ENCODE results near the gene TMC5.
"Not testable (repeated sequence)": the region's sequence is repeated elsewhere in the genome, so short reads cannot be mapped to it uniquely, and the experiment has no call there.

TMC5 gene

GRCh38 chr16:19540241-19540970 is 122.7 kb downstream of the TMC5 start:
- H3K36me3 ChIP-seq (ENCODE audit: control insufficient read depth, low read length), result peaks cover 81% of the 10 kb centered on the region
- H3K27ac ChIP-seq (ENCODE audit: low read depth, low read length), result no peak overlapping the region
- H3K4me2 ChIP-seq (ENCODE audit: low read length), result no peak overlapping the region
- H3K79me2 ChIP-seq (ENCODE audit: control insufficient read depth, low read length), result no peaks in the 10 kb centered on the region
- no peaks in the 10 kb centered on the region for H4K20me1 ChIP-seq (ENCODE audit: control insufficient read depth, insufficient read depth, low read depth, low read length)
- H3K27me3 ChIP-seq (ENCODE audit: control insufficient read depth, low read length), result no peaks in the 10 kb centered on the region
- no peaks in the 10 kb centered on the region for H3F3A ChIP-seq (ENCODE audit: control insufficient read depth, insufficient read depth)
- H3K4me1 ChIP-seq (ENCODE audit: control insufficient read depth, low read length), result no peaks in the 10 kb centered on the region
- H3K9me2 ChIP-seq (replicated peaks; ENCODE audit: control insufficient read depth, low read length), result no peaks in the 10 kb centered on the region
- H3K4me3 ChIP-seq (ENCODE audit: low read length), result no peak overlapping the region
- no peak for TF ChIP-seq EZH2phosphoT487 (IDR thresholded peaks at IDR 0.05; ENCODE audit: borderline replicate concordance, low read length)
- TF ChIP-seq, protein P1, sequence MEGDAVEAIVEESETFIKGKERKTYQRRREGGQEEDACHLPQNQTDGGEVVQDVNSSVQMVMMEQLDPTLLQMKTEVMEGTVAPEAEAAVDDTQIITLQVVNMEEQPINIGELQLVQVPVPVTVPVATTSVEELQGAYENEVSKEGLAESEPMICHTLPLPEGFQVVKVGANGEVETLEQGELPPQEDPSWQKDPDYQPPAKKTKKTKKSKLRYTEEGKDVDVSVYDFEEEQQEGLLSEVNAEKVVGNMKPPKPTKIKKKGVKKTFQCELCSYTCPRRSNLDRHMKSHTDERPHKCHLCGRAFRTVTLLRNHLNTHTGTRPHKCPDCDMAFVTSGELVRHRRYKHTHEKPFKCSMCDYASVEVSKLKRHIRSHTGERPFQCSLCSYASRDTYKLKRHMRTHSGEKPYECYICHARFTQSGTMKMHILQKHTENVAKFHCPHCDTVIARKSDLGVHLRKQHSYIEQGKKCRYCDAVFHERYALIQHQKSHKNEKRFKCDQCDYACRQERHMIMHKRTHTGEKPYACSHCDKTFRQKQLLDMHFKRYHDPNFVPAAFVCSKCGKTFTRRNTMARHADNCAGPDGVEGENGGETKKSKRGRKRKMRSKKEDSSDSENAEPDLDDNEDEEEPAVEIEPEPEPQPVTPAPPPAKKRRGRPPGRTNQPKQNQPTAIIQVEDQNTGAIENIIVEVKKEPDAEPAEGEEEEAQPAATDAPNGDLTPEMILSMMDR (IDR thresholded peaks at IDR 0.05; ENCODE audit: low read depth, low read length, poor library complexity, severe bottlenecking), result no peak
- no peaks in the 10 kb centered on the region for H3K9me3 ChIP-seq (ENCODE audit: control insufficient read depth, insufficient read depth, low read length)

DNA sequence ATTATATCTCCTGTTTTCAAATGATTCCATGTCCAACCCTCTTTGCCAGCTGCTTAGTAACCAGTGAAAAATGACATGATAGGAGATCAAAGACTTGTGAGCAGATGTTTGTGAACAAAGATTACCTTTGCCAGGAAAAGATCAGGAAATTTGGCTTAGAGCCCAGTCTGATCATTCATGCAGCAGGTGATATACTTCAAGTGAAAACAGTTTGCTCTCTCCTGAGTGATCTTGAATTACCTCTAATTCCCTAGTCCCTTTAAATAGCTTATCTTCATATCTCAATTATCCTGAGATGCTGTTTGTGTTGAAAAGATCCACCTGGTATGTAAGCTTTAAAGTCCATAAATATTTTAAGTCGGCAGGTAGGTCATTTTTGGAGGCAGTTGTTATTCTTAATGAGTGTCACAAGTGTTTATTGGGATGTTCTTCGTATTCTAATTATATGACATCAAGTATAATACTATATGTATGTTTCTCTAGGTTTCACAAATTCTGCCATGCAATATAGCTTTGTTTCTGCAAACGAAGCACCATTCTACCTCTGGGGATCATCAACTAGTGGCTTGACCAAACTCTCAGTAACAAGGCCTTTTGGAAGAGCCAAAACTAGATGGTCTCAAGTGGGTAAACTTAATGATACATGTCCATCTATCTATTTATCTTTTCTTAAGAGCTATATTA is 124.6 kb downstream of the TMC5 start:
- TF ChIP-seq, protein P1 (IDR thresholded peaks at IDR 0.05; ENCODE audit: low read depth, low read length, poor library complexity, severe bottlenecking), result no peak
- no peak for TF ChIP-seq EZH2phosphoT487 (IDR thresholded peaks at IDR 0.05; ENCODE audit: borderline replicate concordance, low read length)
- no peaks in the 10 kb centered on the region for H3K9me3 ChIP-seq (ENCODE audit: control insufficient read depth, insufficient read depth, low read length)
- H3K4me3 ChIP-seq (ENCODE audit: low read length), result no peak overlapping the region
- peaks cover 3% of the 10 kb centered on the region; the same call in 1 of the 2 replicates for H3F3A ChIP-seq (ENCODE audit: control insufficient read depth, insufficient read depth)
- H3K9me2 ChIP-seq (replicated peaks; ENCODE audit: control insufficient read depth, low read length), result no peaks in the 10 kb centered on the region
- H3K4me2 ChIP-seq (ENCODE audit: low read length), result no peak overlapping the region
- no peaks in the 10 kb centered on the region for H3K79me2 ChIP-seq (ENCODE audit: control insufficient read depth, low read length)
- H4K20me1 ChIP-seq (ENCODE audit: control insufficient read depth, insufficient read depth, low read depth, low read length), result no peaks in the 10 kb centered on the region
- no peaks in the 10 kb centered on the region for H3K4me1 ChIP-seq (ENCODE audit: control insufficient read depth, low read length)
- no peaks in the 10 kb centered on the region for H3K27me3 ChIP-seq (ENCODE audit: control insufficient read depth, low read length)
- H3K36me3 ChIP-seq (ENCODE audit: control insufficient read depth, low read length), result peaks cover 78% of the 10 kb centered on the region
- H3K27ac ChIP-seq (ENCODE audit: low read depth, low read length), result no peak overlapping the region

DNA sequence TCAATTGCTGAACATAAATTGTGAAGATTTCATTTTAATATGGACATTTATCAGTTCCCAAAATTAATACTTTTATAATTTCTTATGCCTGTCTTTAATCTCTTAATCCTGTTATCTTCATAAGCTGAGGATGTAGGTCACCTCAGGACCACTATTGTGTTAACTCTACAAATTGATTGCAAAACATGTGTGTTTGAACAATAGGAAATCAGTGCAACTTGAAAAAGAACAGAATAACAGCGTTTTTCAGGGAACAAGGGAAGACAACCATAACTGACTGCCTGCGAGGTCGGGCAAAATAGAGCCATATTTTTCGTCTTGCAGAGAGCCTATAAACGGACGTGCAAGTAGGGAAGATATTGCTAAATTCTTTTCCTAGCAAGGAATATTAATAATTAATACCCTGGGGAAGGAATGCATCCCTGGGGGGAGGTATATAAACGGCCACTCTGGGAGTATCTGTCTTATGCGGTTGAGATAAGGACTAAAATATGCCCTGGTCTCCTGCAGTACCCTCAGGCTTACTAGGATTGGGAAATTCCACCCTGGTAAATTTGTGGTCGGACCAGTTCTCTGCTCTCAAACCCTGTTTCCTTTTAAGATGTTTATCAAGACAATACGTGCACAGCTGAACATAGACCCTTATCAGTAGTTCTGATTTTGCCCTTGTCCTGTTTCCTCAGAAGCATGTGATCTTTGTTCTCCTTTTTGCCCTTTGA is 125.8 kb downstream of the TMC5 start:
- H3K27me3 ChIP-seq (ENCODE audit: control insufficient read depth, low read length); H3K79me2 ChIP-seq (ENCODE audit: control insufficient read depth, low read length); H3K4me2 ChIP-seq (ENCODE audit: low read length); H3F3A ChIP-seq (ENCODE audit: control insufficient read depth, insufficient read depth); H3K4me1 ChIP-seq (ENCODE audit: control insufficient read depth, low read length); H3K27ac ChIP-seq (ENCODE audit: low read depth, low read length); H3K9me2 ChIP-seq (replicated peaks; ENCODE audit: control insufficient read depth, low read length); H4K20me1 ChIP-seq (ENCODE audit: control insufficient read depth, insufficient read depth, low read depth, low read length); H3K9me3 ChIP-seq (ENCODE audit: control insufficient read depth, insufficient read depth, low read length); H3K4me3 ChIP-seq (ENCODE audit: low read length): not testable (repeated sequence)
- H3K36me3 ChIP-seq (ENCODE audit: control insufficient read depth, low read length), result peaks cover 79% of the 10 kb centered on the region

DNA sequence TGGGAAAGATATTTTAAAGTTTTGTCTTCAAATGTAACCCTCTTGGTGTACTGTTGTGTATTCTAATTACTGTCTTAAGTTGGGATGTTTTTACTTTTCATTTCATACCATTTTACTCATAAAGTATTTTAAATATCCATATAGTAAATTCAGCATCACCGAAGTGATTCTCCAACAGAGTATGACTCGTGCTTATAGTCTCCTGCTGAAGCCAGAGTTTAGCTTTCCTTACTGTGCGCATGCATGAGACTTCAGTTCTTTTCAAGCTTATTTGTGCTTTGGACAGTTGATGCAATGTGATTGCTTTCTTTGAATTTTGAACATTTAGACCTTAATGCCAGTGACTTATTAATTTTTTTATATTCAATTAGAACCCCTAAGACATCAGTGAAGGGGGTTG is 130.5 kb downstream of the TMC5 start:
- H3K4me3 ChIP-seq (ENCODE audit: low read length), result no peak overlapping the region
- no peaks in the 10 kb centered on the region for H3K4me1 ChIP-seq (ENCODE audit: control insufficient read depth, low read length)
- no peaks in the 10 kb centered on the region for H4K20me1 ChIP-seq (ENCODE audit: control insufficient read depth, insufficient read depth, low read depth, low read length)
- H3K9me3 ChIP-seq (ENCODE audit: control insufficient read depth, insufficient read depth, low read length), result no peaks in the 10 kb centered on the region
- H3K27me3 ChIP-seq (ENCODE audit: control insufficient read depth, low read length), result no peaks in the 10 kb centered on the region
- peaks cover 12% of the 10 kb centered on the region for H3F3A ChIP-seq (ENCODE audit: control insufficient read depth, insufficient read depth)
- TF ChIP-seq EZH2phosphoT487 (IDR thresholded peaks at IDR 0.05; ENCODE audit: borderline replicate concordance, low read length), result no peak
- TF ChIP-seq, protein P1 (IDR thresholded peaks at IDR 0.05; ENCODE audit: low read depth, low read length, poor library complexity, severe bottlenecking), result no peak
- H3K79me2 ChIP-seq (ENCODE audit: control insufficient read depth, low read length), result no peaks in the 10 kb centered on the region
- H3K36me3 ChIP-seq (ENCODE audit: control insufficient read depth, low read length), result peaks cover 77% of the 10 kb centered on the region
- H3K27ac ChIP-seq (ENCODE audit: low read depth, low read length), result no peak overlapping the region
- H3K4me2 ChIP-seq (ENCODE audit: low read length), result no peak overlapping the region
- no peaks in the 10 kb centered on the region for H3K9me2 ChIP-seq (replicated peaks; ENCODE audit: control insufficient read depth, low read length)

Data from DOHH2 (cell line).